Upper lobe of right lung (tissue), 1 donor: ENCODE data around the gene GET4. TPM values are rescaled to one million over a fixed set of nuclear protein-coding genes. Genes with fewer than 3 reads are reported as not detected.

Source experiments
- ATAC-seq: fragments of 200-7000 bp; cut with Tn5 transposase; one replicate; pipeline ENCODE4 v1.9.1; 2020; ENCODE audit warnings: mild to moderate bottlenecking, moderate library complexity
- DNase-seq: peaks from one replicate; pipeline ENCODE4 v3.0.0-alpha.2; 2020
- H3K27ac ChIP-seq: fragments of 200-600 bp; one replicate; pipeline ENCODE4 v1.8.0; 2022
- H3K27me3 ChIP-seq: fragments of 200-600 bp; one replicate; pipeline ENCODE4 v1.8.0; 2022; ENCODE audit warnings: mild to moderate bottlenecking
- H3K36me3 ChIP-seq: fragments of 200-600 bp; one replicate; pipeline ENCODE4 v1.8.0; 2022
- H3K4me1 ChIP-seq: fragments of 200-600 bp; one replicate; pipeline ENCODE4 v1.8.0; 2022
- H3K4me3 ChIP-seq: fragments of 200-600 bp; one replicate; pipeline ENCODE4 v1.8.0; 2022; ENCODE audit warnings: mild to moderate bottlenecking
- H3K9me3 ChIP-seq: fragments of 200-600 bp; one replicate; pipeline ENCODE4 v1.8.0; 2022
- intact Hi-C: fragments of 100-400 bp; cut with DNase I; formaldehyde crosslinking; loops from one replicate; pipeline ENCODE4 v1.11.0; 2022
- total RNA-seq: library from RNA; stranded (reverse); fragmentation: NEBNext Ultra II Directional; extraction: Animal tissue kit (Norgen Biotek cat#: 25700); gene quantifications from one replicate; pipeline ENCODE4 v1.2.1, GENCODE V29; 2021
- TF ChIP-seq, protein P1 (sequence below): fragments of 200-600 bp; IDR thresholded peaks from one replicate; pipeline ENCODE4 v1.8.0; 2022; ENCODE audit warnings: antibody characterized with exemption
- donor health status: DM: no; HTN: yes; CAD: no; lungs with severe emphysema.

GET4 gene
- total RNA-seq, 1 donor from 2014 or later, result 35.1 TPM

DNA sequence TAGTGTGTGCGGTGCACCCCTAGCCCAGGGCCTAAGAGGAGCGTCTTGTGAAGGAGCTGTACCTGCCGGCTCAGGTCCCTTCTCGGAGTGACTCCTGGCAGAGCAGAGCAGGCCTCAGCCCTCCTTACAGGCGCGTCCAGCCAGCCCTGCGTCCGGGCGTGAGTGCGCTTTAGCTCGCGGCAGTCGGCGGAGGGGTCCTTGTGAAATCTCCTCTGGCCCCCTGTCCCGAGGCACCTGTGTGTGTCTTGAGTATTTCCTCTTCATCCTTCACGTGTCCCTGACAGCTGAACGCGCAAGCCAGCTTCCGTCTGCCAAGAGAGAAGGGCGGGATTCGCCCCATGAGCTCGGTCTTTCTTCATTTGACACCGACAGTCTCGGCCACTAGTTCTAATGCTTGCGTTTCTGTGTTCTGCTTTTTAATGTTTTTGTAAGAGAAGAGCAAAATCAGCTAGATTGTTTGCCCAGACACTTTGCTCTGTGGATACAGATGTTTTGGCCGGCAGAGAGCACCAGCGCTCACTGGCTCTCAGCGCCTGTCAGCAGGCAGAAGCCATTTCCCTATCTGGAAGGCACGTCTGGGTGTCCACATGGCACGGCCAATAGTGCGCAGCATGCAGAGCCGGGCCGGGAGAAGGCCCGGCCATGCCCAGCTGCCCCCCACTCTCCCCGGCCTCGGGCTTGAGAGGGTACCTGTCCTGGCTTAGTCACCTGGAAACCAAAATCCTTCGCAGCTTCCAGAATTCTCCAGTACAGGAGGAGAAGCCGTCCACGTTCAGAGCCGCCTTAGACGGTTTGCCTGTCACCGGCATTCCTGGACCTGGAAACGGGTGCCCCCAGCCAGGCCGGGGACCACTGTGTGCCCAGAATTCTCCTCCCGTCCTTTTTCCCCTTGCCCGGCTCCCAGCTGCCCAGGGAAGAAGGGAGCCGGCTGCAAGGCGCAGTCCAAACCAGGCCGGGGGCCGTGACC is 7.0 kb downstream of the GET4 start:
- Histone ChIP-seq H3K27ac (no peak overlapping the region), H3K36me3 (peaks cover 21% of the 10 kb centered on the region), H3K9me3 (no peaks in the 10 kb centered on the region), H3K4me1 (peaks cover 12% of the 10 kb centered on the region), H3K4me3 (no peak overlapping the region), H3K27me3 (no peaks in the 10 kb centered on the region)
- TF ChIP-seq, protein P1, sequence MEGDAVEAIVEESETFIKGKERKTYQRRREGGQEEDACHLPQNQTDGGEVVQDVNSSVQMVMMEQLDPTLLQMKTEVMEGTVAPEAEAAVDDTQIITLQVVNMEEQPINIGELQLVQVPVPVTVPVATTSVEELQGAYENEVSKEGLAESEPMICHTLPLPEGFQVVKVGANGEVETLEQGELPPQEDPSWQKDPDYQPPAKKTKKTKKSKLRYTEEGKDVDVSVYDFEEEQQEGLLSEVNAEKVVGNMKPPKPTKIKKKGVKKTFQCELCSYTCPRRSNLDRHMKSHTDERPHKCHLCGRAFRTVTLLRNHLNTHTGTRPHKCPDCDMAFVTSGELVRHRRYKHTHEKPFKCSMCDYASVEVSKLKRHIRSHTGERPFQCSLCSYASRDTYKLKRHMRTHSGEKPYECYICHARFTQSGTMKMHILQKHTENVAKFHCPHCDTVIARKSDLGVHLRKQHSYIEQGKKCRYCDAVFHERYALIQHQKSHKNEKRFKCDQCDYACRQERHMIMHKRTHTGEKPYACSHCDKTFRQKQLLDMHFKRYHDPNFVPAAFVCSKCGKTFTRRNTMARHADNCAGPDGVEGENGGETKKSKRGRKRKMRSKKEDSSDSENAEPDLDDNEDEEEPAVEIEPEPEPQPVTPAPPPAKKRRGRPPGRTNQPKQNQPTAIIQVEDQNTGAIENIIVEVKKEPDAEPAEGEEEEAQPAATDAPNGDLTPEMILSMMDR, result no peak
- intact Hi-C loops, result no loop called here
- ATAC-seq (peak; percentile 29), DNase-seq (no peak)

GRCh38 chr7:884191-885003 is 8.0 kb downstream of the GET4 start:
- intact Hi-C loops, result no loop called here
- no peak for ATAC-seq
- DNase-seq, result no peak
- Histone ChIP-seq H3K36me3 (peaks cover 29% of the 10 kb centered on the region), H3K27ac (no peak overlapping the region), H3K27me3 (no peaks in the 10 kb centered on the region), H3K9me3 (no peaks in the 10 kb centered on the region), H3K4me1 (peaks cover 3% of the 10 kb centered on the region), H3K4me3 (no peak overlapping the region)
- TF ChIP-seq, protein P1, result no peak

GRCh38 chr7:885261-885892 is 9.0 kb downstream of the GET4 start:
- intact Hi-C loops, result no loop called here
- H3K36me3 ChIP-seq, result peaks cover 29% of the 10 kb centered on the region
- no peak overlapping the region for H3K27ac ChIP-seq
- H3K27me3 ChIP-seq, result no peaks in the 10 kb centered on the region
- ATAC-seq (no peak), DNase-seq (no peak)
- H3K4me1 ChIP-seq, result peaks cover 3% of the 10 kb centered on the region
- no peaks in the 10 kb centered on the region for H3K9me3 ChIP-seq
- TF ChIP-seq, protein P1, result no peak
- no peak overlapping the region for H3K4me3 ChIP-seq

DNA sequence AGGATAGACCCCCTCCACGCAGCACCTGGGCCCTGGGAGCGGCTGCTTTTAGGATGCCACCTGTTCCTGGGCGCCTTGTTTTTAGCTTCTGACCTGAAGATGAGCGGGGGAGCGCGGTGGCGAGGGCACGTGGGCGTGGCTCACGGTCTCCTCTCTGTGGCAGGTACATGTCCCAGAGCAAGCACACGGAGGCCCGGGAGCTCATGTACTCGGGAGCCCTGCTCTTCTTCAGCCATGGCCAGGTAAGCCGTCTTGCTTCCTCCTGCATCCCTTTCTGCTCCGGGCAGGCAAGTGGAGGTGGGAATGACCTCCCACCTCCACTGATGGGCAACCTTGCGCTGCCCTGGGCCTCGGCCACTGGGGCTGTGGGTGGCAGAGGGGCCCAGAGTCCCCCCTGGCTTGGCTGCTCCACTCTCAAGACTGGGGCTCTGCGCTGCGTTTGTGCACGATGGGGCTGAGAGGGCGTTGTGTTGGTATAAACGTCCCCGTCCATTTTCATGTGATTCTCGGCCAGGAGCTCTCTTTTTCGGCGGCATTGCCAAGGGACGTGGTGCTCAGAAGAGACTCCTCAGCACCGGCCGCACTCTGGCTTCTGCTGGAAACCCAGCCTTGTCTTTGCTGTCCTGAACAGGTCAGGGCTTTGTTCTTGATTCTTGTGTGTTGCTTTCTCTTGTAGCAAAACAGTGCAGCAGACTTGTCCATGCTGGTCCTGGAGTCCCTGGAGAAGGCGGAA is 9.7 kb downstream of the GET4 start:
- ATAC-seq, result no peak
- Histone ChIP-seq H3K4me3 (no peak overlapping the region), H3K9me3 (no peaks in the 10 kb centered on the region), H3K36me3 (peaks cover 35% of the 10 kb centered on the region), H3K4me1 (peaks cover 3% of the 10 kb centered on the region), H3K27me3 (no peaks in the 10 kb centered on the region), H3K27ac (no peak overlapping the region)
- TF ChIP-seq, protein P1, result no peak
- no peak for DNase-seq
- intact Hi-C loops, result no loop called here
